C4-2B (cell line): ENCODE measurements around the gene TRIM60.
"Not testable (repeated sequence)": the region's sequence is repeated elsewhere in the genome, so short reads cannot be mapped to it uniquely, and the experiment has no call there.

Experiments
- H3K27ac ChIP-seq: fragments of 450-650 bp; 2 replicates; pipeline ENCODE4 v1.5.1; 2017
- CTCF ChIP-seq: fragments of 450-650 bp; conservative IDR thresholded peaks from 2 replicates; pipeline ENCODE4 v1.5.1; 2017; ENCODE audit warnings: mild to moderate bottlenecking
- ZFX ChIP-seq: fragments of 450-650 bp; IDR thresholded peaks from 2 replicates; pipeline ENCODE4 v1.6.1; 2017

The TRIM60 gene

DNA sequence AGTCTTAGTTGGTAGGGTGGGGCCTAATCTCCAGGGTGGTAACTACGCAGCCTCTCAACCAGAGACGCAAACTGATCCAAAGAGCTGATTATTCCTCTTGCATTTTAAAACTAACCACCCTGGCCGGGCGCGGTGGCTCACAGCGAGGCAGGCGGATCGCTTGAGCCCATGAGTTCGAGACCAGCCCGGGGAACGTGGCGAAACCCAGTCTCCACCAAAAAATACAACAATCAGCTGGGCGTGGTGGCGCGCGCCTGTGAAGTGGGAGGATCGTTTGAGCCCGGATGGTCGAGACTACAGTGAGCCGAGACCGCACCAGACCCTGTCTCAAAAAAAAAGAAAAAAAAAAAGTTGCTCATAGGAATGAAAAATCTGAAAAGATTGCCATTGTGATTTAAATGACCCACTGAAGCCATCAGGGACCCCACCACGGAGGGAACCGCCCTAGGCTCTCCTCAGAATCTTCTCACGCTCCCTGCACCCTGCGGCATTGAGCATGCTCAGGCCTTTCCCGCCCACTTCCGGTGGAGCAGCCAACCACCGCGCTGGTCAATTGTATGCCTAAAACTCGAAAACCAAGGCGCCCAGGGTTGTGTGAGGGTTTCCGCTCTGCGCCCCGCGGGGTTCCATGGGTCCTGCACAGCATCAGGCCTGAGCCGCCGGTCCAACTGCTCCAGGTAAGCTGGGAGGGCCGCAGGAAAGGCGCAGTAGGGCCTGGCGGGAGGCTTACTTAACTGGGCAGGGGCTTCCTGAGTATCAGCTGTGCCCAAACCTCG is at the start of gene TRIM60:
TSS of gene TRIM60 (plus strand) at position 564 of the 776 bp plus-strand sequence. CDS start 8,074 bp downstream, outside the sequence.
- H3K27ac ChIP-seq = no peak within 1 kb of the TSS
- TF ChIP-seq CTCF = no peak
- TF ChIP-seq ZFX = no peak

DNA sequence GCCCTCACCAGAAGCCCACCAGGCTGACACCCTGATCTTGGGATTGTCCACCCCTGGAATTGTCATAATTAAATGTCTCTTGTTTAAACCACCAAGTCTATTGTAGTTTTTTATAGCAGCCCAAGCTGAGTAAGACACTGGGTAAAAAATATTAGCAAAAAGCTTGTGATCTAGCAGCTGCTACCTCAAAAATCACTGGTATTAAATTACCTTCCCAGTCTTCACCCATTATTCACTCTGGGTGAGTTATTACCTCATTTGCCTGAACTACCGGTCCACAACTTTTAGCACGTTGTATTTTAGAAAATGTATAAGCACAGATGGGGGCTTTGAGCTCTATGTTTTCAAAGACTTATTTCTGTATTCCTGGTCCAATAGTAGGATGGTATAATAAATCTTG is 42.3 kb upstream of the TRIM60 start:
- no peak overlapping the region for H3K27ac ChIP-seq
- TF ChIP-seq CTCF (no peak), ZFX (no peak)

DNA sequence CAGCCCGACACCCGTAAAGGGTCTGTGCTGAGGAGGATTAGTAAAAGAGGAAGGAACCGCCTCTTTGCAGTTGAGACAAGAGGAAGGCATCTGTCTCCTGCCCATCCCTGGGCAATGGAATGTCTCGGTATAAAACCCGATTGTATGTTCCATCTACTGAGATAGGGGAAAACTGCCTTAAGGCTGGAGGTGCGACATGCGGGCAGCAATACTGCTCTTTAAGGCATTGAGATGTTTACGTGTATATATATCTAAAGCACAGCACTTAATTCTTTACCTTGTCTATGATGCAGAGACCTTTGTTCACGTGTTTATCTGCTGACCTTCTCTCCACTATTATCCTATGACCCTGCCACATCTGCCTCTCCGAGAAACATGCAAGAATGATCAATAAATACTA is 41.0 kb upstream of the TRIM60 start:
- H3K27ac ChIP-seq = not testable (repeated sequence)

- H3K27ac ChIP-seq = not testable (repeated sequence)
These were observed 35.7 kb upstream of the TRIM60 start for GRCh38 chr4:164996123-164996522.

DNA sequence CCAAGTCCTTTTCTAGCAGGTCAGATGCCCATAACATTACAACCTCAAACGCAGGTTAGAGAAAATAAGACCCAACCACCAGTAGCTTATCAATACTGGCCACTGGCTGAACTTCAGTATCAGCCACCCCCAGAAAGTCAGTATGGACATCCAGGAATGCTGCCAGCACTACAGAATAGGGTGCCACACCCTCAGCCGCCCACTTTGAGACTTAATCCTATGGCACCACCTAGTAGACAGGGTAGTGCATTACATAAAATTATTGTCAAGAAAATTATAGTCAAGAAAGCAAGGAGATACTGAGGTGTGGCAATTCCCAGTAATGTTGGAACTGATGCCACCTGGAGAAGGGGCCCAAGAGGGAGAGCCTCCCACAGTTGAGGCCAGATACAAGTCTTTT is 34.5 kb upstream of the TRIM60 start:
- TF ChIP-seq CTCF (peak; percentile 48), ZFX (no peak)
- no peak overlapping the region for H3K27ac ChIP-seq

DNA sequence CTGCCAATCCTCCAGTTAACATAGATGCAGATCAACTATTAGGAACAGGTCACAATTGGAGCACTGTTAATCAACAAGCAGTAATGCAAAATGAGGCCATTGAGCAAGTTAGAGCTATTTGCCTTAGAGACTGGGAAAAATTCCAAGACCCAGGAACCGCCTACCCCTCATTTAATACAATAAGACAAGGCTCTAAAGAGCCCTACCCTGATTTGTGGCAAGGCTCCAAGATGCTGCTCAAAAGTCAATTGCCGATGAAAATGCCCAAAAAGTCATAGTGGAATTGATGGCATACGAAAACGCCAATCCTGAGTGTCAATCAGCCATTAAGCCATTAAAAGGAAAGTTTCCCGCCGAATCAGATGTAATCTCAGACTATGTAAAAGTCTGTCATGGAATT is 33.9 kb upstream of the TRIM60 start:
- TF ChIP-seq CTCF = no peak
- TF ChIP-seq ZFX = no peak
- no peak overlapping the region for H3K27ac ChIP-seq

DNA sequence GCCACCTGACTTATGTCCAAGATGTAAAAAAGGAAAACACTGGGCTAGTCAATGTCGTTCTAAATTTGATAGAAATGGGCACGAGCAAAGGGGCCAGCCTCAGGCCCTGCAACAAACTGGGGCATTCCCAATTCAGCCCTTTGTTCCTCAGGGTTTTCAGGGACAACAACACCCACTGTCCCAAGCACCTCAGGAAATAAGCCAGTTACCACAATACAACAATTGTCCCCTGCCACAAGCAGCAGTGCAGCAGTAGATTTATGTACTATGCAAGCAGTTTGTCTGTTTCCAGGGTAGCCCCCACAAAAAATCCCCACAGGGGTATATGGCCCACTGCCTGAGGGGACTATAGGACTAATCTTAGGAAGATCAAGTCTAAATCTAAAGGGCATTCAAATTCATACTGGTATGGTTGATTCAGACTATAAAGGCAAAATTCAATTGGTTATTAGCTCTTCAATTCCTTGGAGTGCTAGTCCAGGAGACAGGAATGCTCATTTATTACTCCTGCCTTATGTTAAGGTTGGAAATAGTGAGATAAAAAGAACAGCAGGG is 33.2 kb upstream of the TRIM60 start:
- H3K27ac ChIP-seq = not testable (repeated sequence)

DNA sequence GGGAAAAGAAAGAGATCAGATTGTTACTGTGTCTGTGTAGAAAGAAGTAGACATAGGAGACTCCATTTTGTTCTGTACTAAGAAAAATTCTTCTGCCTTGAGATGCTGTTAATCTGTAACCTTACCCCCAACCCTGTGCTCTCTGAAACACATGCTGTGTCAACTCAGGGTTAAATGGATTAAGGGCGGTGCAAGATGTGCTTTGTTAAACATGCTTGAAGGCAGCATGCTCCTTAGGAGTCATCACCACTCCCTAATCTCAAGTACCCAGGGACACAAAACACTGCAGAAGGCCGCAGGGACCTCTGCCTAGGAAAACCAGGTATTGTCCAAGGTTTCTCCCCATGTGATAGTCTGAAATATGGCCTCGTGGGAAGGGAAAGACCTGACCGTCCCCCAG is 29.8 kb upstream of the TRIM60 start:
- not testable (repeated sequence) for H3K27ac ChIP-seq

DNA sequence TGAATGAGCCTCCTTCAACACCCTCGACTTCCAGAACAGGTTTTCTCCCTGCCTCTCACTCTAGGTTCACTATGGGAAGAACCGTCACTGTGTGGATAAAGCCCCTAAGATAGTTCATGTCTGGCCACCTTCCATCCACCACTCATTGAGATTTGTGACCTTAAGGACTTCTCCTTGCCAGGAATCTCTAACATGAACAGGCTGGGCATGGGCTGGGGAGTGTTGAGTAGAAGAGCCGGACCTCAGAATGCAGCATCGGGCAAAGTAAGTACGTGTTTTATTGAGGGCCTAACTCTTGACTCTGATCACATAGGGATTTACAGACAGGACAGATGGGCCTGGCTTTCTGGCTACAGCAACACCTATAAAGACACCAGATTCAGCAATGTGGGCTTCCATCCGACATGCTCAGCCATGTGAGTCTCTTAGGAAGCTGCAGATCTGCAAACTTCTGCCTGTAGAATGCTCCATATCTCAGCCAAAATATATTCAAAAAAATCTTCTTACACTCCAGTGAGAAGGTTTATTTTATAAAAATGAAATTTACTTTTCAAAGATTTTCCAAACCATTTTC is 26.4 kb upstream of the TRIM60 start:
- no peak overlapping the region for H3K27ac ChIP-seq
- TF ChIP-seq CTCF = no peak
- TF ChIP-seq ZFX = no peak
